RWPE2 (cell line): ENCODE results near the gene TALDO1.

Source experiments
- ATAC-seq: fragments of 200-7000 bp; cut with Tn5 transposase; 3 replicates; pipeline ENCODE4 v1.9.1; 2021; ENCODE audit warnings: low read depth
- DNase-seq: peaks from one replicate; pipeline ENCODE4 v3.0.0-alpha.2; 2020; ENCODE audit warnings: low spot score
- H3K27ac ChIP-seq: fragments of 450-650 bp; 2 replicates; pipeline ENCODE4 v1.5.1; 2017; ENCODE audit warnings: mild to moderate bottlenecking; ENCODE audit not compliant: poor library complexity, severe bottlenecking
- H3K27me3 ChIP-seq: fragments of 250-450 bp; sonication (Bioruptor Pico); 2 replicates; pipeline ENCODE4 v1.5.1; 2021; ENCODE audit warnings: mild to moderate bottlenecking, moderate library complexity; ENCODE audit not compliant: insufficient read depth, poor library complexity, severe bottlenecking
- H3K36me3 ChIP-seq: fragments of 250-450 bp; sonication (Bioruptor Pico); 2 replicates; pipeline ENCODE4 v1.5.1; 2020; ENCODE audit warnings: low read depth, mild to moderate bottlenecking, moderate library complexity
- H3K4me1 ChIP-seq: fragments of 250-450 bp; sonication (Bioruptor Pico); 2 replicates; pipeline ENCODE4 v1.5.1; 2021; ENCODE audit warnings: mild to moderate bottlenecking, moderate library complexity; ENCODE audit not compliant: insufficient read depth, poor library complexity, severe bottlenecking
- H3K4me3 ChIP-seq: fragments of 250-450 bp; sonication (Bioruptor Pico); 2 replicates; pipeline ENCODE4 v1.5.1; 2021; ENCODE audit warnings: mild to moderate bottlenecking, moderate library complexity; ENCODE audit not compliant: severe bottlenecking
- H3K9me3 ChIP-seq: fragments of 250-450 bp; sonication (Bioruptor Pico); 2 replicates; pipeline ENCODE4 v1.5.1; 2021; ENCODE audit warnings: mild to moderate bottlenecking, moderate library complexity; ENCODE audit not compliant: severe bottlenecking
- CTCF ChIP-seq: fragments of 450-650 bp; IDR thresholded peaks from one replicate; pipeline ENCODE4 v1.5.1; 2017; ENCODE audit warnings: mild to moderate bottlenecking, moderate library complexity; ENCODE audit not compliant: poor library complexity, severe bottlenecking

Gene TALDO1

DNA sequence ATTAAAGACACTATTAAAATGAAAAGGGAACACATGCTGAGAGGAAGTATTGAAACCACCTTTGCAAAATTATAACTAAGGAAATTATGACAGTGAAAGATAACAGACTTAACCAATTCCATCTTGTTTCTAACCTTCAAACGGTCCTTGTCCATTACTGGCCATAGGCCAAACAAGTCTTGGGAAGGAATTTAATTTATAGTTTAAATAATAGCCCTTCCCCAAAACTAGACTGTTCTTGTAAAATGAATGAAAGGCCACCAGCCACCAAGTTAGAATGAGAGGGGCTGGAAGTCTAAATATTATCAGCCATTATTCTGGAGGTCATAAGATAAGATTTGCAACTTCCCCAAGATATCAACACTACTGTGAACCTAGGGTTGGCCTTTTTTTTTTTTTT is 1.8 kb upstream of the TALDO1 start:
- Histone ChIP-seq H3K9me3 (no peaks in the 10 kb centered on the region), H3K36me3 (peaks cover 11% of the 10 kb centered on the region; the same call in 1 of the 2 replicates), H3K27me3 (no peaks in the 10 kb centered on the region), H3K4me1 (peaks cover 7% of the 10 kb centered on the region), H3K4me3 (no peak overlapping the region), H3K27ac (peak overlapping the region; percentile 63)
- DNase-seq = no peak
- ATAC-seq = no peak
- no peak for TF ChIP-seq CTCF

- no peak for TF ChIP-seq CTCF
- Histone ChIP-seq H3K4me3 (peak overlapping the region; percentile 81), H3K36me3 (peaks cover 17% of the 10 kb centered on the region), H3K9me3 (no peaks in the 10 kb centered on the region), H3K27me3 (no peaks in the 10 kb centered on the region), H3K4me1 (peaks cover 7% of the 10 kb centered on the region), H3K27ac (peak overlapping the region; percentile 63)
- ATAC-seq (peak; percentile 33), DNase-seq (no peak)
These were observed 741 bp upstream of the TALDO1 start for GRCh38 chr11:746289-747157.

DNA sequence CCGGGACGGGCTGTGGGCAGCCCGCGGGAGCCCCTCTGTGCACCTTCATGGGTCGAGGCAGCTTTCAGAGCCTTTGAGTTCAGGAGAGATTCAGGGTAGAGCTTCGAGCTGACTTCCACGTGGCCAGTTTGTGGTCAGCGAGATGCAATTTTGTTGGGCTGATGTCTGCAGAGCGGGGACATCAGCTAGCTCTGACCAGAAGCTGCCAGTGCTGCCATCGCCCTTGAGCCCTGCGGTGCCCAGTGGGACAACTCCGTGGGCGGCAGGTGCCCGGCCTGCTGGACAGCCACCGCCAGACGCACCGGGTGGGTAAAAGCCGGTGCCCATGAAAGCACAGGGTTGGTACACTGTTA is 719 bp downstream of the TALDO1 start:
- no peaks in the 10 kb centered on the region for H3K9me3 ChIP-seq
- ATAC-seq (peak; percentile 5; the same call in 1 of the 3 replicates), DNase-seq (no peak)
- no peaks in the 10 kb centered on the region for H3K27me3 ChIP-seq
- peaks cover 7% of the 10 kb centered on the region for H3K4me1 ChIP-seq
- peak overlapping the region; percentile 81 for H3K4me3 ChIP-seq
- H3K27ac ChIP-seq = peak overlapping the region; percentile 63
- TF ChIP-seq CTCF = no peak
- peaks cover 25% of the 10 kb centered on the region for H3K36me3 ChIP-seq

GRCh38 chr11:749731-750130 is 2.5 kb downstream of the TALDO1 start:
- peaks cover 7% of the 10 kb centered on the region for H3K4me1 ChIP-seq
- DNase-seq (no peak), ATAC-seq (no peak)
- no peaks in the 10 kb centered on the region for H3K27me3 ChIP-seq
- H3K27ac ChIP-seq = no peak overlapping the region
- H3K9me3 ChIP-seq = no peaks in the 10 kb centered on the region
- no peak for TF ChIP-seq CTCF
- H3K36me3 ChIP-seq = peaks cover 26% of the 10 kb centered on the region
- H3K4me3 ChIP-seq = no peak overlapping the region

DNA sequence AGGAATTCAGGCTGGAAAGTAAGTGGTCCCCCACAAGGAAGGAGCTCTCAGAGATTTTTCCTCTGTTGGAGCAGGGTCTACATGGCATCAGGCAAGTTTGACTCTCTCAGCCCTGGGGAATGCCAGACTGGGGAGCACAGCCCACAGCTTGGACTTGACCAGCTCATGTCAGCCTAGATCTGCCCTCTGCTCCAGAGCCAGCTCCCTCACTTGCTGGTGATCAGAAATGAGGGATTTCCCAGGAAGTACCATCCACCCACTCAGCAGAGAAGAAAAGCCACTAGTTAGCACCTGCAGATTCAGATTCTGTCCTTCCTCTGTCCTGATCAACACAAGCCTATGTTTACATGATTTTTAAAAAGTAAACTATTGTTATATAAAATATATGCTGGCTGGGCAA is 13.0 kb downstream of the TALDO1 start:
- no peak overlapping the region for H3K27ac ChIP-seq
- peaks cover 16% of the 10 kb centered on the region for H3K4me1 ChIP-seq
- no peaks in the 10 kb centered on the region for H3K9me3 ChIP-seq
- peaks cover 85% of the 10 kb centered on the region for H3K36me3 ChIP-seq
- DNase-seq (no peak), ATAC-seq (no peak)
- no peaks in the 10 kb centered on the region for H3K27me3 ChIP-seq
- TF ChIP-seq CTCF = no peak
- no peak overlapping the region for H3K4me3 ChIP-seq
